HG02973 (cell line): ENCODE data around the gene GSK3A.

Experiments
- ATAC-seq: cut with Tn5 transposase; IDR thresholded peaks from one replicate; pipeline ENCODE4 v1.9.1; 2021; ENCODE audit warnings: moderate library complexity; ENCODE audit not compliant: unreplicated experiment

GSK3A gene

DNA sequence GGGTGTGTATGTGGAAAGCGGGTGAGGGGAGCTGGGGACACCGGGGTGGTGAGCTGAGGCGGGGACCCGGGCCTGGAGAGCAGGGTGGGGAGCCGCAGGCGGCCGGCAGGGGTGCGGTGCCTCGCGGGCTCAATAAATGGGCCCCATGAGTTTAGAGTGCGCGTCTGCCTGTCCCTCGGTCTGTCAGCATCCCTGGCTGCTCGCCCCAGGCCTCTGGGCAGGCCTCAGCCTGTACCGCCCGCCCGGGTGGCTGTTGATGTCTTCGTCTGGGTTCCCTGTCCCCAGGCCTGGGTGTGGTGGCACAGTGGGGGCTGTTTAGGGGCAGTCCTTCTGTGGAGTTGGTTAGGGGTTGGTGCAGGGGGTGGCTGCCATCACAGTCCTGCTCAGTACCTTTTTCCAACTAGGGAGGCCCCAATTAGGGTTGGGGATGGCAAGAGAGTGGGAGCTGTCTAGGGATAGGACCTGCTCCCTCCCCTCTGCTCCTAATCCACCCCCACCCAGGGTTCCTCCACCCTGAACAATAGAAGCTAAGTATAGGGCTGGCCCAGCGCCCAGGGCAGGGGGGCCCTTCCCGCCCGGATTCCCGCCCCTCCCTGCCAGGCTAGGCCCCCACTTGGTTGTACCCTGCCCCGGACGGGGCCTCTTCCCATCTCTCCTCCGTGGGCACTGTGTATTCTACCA is 38.9 kb upstream of the GSK3A start:
- ATAC-seq, result no peak

DNA sequence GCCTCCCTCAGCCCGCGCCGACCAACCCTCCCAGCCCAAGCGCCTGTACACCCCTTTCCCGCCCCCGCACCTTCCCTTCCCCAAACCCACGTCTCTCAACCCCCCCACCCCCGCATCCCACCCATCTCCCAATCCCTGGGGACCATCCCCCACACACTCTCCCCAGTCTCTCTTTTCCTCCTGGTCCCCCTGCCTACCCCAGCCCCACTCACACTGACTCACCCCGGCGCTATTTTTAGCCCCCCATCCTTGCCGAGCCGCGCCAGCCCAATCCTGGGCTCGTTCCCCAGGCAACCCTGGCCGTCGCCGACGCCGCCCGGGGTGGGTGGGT is 38.4 kb upstream of the GSK3A start:
- no peak for ATAC-seq

DNA sequence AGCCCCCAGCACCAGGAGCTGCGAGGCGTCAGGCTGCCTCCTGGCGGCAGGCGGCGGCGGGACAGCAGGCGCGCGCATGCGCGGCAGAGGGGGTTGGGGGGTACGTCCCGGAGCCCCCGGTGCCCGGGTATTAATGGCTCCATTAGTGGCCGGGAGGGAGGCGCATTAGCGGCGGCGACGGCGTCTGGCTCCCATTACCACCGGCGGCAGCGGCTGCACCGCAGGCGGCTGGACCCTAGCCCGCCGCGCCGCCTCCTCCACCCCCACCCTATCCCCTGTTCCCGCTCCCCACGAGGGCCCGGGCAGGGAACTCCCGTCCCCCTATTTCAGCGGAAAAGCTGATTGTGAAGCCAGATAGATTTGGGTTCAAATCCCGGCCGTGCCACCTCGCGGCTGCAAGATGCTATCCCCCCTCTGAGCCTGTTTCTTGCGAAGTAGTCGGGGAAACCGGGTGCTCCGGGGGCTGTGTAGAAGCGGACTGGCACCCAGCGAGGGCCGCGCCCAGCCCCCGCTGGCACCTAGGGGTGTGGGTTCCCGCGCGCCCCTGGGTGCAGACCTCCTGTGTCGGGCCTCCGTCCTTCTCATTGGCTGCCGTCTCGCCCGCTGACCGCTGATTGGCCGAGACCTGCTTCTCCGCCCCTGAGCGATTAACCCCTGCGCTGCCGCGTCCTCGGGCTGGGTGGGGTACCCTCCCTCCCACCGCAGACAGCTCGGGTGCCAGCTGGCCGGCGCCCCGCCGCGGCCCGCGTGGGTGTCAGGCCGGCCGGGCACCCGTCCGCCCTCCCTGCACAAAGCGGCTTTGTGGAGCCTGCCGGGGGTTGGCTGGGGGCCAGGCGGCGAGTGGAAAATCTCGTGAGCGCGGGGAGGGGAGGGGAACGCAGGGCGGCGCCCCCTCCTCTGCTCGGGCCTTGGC is 37.8 kb upstream of the GSK3A start:
- no peak for ATAC-seq

DNA sequence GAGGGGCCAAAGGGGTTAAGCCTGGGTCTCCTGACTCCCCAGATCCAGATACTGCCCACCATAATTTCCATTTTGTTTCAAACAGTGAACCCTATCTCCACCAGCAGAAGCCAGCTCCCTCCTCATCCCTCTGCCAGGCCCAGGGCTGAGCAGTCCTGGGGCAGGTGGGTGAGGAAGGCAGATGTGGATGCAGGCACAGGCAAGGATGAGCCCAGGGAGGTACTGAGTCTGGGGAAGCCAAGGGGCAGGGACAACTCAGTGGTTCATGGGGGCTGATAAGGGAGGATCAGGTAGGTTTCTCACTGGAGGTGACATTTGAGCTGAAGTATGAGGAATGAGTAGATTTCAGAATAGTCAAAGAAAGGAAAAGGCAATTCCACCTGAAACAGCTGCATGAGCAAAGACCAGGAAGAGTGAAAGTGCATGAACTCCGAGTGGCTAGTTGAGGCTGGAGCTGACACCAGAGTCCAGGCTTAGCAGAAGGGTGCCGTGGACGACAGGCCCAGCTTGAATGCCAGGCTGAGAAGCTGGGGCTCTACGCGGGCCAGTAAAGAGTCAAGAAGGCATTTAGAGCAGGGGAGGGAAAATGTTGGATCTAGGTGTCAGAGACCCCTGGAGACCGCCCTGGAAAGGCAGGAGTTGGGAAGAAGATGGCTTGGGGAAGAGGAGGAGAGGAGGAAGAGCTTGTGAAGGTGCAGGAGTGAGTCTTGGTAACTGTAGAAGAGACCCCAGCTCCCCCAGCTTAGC is 36.9 kb upstream of the GSK3A start:
- no peak for ATAC-seq

DNA sequence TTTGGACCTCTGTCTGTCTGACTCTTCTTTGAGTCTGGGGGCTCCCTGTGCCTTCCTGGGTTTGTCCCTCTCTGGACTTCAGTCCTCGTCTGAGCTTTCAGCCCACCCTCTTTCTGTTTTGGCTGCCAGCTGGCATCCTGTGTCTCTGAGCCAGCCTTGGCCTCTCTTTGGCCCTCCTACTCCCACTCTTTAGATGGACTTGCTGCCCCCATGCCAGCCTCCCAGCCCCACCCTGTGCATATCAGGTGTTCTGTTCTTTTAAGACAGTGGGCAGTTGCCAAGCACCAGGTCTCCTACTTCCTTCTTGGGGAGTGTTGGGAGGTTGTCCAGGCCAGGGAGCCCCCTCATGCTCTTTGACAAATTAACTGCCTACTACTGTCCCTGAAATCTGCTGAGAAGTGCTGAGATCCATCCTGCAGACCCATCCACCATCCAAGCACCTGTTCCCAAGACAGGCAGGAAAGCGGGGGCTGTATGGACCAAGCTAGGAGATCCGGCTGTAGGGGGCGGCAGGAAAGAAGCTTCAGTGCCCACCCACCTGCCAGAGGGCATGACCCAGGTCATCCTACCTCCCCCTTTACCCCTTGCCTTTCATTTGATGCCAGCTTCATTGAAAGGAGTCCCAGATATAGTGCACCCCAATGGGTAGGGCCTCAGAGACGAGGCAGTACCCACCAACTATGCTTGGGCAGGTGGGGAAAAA is 36.2 kb upstream of the GSK3A start:
- ATAC-seq, result no peak

DNA sequence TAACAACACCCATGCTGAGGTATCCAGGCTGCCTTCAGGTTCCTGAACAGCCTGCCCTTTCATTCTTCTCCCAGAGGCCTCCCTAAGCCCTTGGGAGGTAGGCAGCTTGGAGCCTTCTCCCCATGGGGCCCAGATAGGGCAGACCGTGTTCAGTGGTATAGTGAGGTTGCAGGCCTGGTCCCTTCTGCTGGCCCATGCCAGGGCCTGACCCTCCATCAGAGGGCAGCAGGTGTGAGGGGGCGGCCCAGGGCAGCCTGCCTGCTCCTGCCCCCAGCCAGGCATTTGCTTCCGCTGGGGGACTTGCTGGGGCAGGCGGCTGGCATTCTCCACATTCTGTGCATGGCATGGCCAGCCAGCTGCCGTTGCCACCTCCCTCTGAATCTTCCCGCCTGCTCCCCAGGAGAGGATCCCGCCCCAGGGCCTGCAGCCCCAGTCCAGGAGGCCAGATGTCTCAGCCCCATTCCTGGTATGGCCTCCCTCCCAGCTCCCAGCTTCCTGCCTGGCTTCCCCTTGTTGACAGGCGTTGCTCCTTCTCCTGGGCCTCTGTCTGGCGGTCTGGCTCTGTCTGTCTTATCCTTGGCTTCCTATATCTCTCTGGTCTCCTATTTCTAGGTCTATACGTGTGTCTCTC is 35.5 kb upstream of the GSK3A start:
- ATAC-seq, result no peak

DNA sequence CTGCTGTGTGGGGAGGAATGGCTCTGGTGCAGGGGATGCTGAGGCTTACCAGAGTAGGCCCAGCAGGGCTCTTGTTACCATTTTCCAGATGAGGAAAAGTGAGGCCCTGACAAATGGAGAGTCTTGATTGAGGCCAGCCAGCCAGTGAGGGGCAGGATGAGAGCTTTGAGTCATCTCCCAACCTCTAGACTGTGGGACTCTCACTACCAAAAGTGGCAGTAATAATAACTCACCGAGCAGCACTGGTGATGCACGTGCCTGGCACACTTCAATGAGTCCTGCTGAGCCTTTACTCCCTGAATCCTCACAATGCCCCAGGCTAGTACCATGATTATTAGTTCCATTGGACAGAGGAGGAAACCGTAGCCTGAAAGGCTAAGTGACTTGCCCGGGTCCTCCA is 34.4 kb upstream of the GSK3A start:
- ATAC-seq, result no peak

DNA sequence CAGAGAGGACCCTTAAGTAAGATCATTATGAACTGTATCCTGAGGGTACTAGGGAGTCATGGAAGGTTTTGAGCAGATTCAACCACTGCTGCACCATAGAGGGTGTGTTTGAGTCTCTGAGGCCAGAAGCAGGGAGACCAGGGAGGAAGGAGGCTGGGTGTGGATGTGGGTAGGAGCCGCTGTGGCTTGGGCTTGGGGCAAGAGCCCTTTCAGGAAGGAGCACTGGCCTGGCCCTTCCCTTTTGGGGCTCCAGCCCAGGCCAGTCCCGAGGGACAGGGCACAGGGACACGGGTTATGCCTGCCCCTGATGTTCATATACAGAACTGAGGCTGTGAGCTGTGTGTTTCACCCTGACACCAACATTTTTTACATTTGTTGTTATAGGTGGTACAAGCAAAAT is 33.9 kb upstream of the GSK3A start:
- no peak for ATAC-seq

DNA sequence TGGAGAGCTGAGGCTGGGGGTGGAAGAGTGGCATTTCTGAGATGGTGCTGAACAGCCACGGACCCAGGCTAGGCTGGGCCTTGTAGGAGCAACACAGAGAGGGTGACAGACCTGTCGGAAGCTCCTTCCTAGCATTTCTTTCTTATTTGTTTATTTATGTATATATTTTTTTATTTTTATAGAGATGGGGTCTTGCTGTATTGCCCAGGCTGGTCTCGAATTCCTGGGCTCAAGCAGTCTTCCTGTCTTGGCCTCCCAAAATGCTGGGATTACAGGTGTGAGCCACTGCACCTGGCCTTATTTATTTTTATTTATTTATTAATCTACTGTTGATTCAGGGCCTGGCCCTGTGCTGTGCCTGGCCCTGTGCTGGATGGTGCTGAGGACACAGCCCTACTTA is 33.1 kb upstream of the GSK3A start:
- ATAC-seq, result no peak

DNA sequence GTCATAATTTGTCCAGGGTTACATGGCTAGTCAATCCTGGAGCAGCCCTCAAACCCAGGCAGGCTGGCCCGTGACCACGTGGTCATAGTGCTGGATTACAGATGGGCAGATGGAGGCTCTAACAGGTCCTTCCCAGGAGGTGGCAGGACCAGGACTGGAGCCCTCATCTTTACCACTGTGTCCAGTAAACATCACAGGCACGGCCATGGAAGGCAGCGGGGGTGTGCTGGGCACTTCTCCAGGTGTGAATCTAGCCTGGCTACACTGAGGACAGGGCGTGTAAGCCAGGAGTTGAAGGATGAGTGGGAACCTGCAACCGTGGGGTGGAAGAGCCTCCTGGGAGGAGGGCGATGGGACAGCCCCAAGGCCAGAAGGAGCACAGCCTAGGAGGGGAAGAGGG is 32.7 kb upstream of the GSK3A start:
- no peak for ATAC-seq

DNA sequence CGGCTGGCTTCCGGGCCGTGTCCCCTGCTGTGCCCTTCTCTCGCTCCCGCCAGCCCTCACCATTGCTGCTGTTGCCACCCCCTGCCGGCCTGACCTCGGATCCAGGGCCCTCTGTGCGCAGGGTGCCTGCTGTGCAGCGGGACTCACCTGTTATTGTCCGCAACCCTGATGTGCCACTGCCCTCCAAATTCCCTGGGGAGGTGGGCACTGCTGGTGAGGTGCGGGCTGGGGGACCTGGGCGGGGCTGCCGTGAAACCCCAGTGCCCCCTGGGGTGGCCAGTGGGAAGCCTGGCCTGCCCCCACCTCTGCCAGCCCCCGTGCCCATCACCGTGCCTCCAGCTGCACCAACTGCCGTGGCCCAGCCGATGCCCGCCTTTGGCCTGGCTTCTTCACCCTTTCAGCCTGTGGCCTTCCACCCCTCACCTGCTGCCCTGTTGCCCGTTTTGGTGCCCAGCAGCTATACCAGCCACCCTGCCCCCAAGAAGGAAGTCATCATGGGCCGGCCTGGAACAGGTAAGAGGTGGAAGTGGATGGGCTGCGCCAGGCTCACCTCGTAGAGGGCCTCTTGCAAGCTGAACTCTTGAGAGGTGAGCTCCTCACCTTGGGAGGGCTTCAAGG is 31.8 kb upstream of the GSK3A start:
- ATAC-seq, result no peak

DNA sequence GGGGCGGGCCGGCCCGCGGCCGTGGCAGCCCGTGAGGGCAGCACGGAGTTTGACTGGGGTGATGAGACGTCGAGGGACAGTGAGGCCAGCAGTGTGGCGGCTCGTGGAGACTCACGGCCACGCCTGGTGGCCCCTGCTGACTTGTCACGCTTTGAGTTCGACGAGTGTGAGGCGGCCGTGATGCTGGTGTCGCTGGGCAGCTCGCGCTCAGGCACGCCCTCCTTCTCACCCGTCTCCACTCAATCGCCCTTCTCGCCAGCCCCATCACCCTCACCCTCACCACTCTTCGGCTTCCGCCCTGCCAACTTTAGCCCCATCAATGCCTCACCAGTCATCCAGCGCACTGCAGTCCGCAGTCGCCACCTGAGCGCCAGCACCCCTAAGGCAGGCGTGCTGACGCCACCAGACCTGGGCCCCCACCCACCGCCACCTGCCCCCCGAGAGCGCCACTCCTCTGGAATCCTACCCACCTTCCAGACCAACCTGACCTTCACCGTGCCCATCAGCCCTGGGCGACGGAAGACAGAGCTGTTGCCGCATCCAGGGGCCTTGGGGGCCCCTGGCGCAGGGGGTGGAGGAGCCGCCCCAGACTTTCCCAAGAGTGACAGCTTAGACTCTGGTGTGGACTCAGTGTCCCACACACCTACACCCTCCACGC is 31.1 kb upstream of the GSK3A start:
- no peak for ATAC-seq

DNA sequence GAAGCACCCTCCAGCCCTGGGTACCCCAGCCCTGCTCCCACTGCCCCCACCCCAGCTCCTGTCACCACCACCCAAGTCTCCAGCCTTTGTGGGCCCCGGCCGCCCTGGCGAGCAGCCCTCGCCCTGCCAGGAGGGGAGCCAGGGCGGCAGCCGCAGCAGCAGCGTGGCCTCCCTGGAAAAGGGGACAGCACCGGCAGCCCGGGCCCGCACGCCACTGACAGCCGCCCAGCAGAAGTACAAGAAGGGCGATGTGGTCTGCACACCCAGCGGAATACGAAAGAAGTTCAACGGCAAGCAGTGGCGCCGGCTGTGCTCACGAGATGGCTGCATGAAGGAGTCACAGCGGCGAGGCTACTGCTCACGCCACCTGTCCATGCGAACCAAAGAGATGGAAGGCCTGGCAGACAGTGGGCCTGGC is 30.6 kb upstream of the GSK3A start:
- no peak for ATAC-seq

DNA sequence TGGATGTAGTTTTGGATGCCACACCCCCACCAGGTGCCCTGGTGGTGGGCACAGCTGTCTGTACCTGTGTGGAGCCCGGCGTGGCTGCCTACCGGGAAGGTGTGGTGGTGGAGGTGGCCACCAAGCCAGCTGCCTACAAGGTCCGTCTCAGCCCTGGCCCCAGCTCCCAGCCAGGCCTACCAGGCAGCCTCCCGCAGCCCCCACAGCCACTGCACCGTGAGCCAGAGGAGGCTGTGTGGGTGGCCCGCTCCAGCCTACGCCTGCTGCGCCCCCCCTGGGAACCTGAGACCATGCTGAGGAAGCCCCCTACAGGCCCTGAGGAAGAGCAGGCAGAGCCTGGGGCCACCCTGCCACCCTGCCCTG is 30.1 kb upstream of the GSK3A start:
- ATAC-seq, result no peak

DNA sequence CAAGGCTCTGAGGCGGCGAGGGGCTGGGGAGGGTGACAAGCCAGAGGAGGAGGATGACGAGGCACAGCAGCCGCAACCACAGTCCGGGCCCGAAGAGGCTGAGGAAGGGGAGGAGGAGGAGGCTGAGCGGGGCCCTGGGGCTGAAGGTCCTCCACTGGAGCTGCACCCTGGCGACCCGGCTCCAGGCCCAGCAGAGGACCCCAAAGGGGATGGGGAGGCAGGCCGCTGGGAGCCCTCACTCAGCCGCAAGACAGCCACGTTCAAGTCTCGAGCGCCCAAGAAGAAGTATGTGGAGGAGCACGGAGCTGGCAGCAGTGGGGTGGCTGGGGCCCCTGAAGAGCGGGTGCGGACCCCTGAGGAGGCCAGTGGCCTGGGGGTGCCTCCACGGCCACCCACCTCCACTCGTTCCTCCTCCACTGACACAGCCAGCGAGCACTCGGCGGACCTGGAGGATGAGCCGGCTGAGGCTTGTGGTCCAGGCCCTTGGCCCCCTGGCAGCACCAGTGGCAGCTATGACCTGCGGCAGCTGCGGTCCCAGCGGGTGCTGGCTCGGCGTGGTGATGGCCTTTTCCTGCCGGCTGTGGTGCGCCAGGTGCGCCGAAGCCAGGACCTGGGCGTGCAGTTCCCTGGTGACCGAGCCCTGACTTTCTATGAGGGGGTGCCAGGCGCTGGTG is 29.6 kb upstream of the GSK3A start:
- ATAC-seq, result no peak

DNA sequence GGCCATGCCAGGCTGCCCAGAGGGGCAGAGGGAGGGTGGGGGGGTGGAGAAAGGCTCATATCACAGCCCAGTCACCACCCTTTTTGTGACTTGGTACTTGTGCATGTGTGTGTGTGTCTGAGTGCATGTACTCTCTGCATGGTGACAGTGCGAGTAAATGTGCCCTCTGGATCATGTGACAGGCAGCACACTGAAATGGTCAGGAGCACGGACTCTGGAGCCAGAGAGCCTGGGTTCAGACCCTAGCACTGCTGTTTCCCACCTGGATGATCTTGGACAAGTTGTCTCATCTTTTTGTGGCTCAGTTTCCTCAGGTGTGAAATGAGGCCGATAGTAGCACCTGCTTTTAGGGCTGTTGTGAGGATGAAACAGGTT is 28.6 kb upstream of the GSK3A start:
- ATAC-seq, result no peak

DNA sequence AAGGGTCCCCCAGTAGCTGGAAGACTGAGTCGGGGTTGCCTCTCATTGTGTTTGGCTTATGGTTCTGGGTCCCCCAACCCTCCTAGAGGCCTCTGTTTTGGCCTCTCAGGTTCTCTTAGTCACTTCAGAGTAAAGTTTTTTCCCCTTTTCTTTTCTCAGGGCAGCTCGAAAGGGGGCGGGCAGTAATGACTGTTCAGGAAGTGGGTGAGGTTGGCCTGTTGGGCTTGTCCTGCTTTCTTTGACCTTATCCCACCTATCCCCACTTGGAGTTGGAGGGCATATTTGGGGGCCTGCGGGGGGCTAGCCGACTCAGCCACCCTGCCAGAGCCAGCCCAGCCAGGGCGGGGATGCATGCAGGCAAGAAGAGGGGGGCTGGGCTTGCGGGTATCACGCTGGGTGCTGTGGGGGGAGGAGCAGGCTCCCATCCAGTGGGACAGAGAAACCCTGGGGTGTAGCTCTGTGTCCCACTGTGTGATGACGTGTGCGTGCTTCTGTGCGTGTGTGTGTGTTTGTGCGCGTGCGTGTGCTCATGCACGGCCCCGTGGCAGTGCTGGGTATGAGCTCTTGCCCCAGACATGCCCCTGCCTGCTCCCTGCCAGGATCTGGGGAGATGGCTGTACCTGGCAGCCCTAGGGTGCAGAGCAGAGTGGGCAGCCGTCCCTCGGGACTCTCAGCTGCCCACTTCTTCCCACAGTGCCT is 28.1 kb upstream of the GSK3A start:
- ATAC-seq, result no peak

DNA sequence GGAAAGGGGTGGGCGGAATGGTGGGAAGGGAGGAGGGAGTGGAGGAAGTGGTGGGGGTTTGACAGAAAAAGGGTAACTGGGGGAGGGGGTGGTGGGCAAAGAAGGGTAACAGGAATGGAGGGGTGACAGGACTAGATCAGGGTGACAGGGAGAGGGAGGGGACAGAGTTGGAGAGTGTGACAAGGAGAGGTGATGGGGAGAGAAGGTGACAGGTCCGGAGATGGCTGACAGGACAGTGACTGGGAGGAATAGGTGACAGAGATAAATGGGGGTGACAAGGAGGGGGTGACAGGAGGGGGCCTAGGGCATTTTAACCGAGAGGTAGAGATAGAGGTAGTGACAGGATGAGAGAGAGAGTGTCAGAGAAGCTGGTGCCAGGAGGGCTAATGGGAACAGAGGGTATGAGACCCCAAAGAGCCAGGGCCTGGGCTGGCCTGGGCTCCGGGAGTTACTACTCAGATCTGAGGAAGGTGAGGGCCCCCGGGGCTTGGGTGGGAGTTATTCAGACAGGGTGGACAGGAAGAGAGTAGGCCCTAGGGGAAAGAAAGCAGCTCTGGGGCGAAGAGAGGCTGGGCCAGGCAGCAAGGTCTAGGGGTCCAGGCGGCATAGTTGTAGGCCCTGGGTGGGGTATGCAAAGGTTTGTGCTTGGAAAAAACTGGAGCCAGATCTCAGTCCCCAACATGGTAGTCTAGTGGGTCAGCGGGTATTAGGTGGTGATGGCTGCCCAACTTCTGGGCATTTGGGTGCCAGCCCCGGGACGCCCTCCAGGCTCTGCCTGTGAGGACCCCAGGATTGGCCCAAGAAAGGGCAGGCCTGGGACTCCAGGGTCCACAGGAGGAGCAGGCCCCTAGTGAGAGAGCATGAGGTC is 27.3 kb upstream of the GSK3A start:
- ATAC-seq, result no peak
